Kidney (tissue), 14 donors: Measurements from ENCODE around the gene TYROBP. TPM values are rescaled to one million over a fixed set of nuclear protein-coding genes. Genes with fewer than 3 reads are reported as not detected.

ENCODE experiments used
- DNase-seq, 5 donors: peaks; one replicate each; pipeline ENCODE4 v3.0.0-alpha.2; 2013 to 2020
- FAIRE-seq: peaks from 2 replicates; lab custom pipeline; 2012; peaks lifted over from hg19 to GRCh38; lab: Jason Lieb, UNC
- H3K27ac ChIP-seq, 2 donors: one replicate each; pipeline ENCODE4 v1.7.0; 2013; ENCODE audit warnings: low read depth in 2 of 2, low read length in 2 of 2, inconsistent platforms in 1 of 2
- H3K27me3 ChIP-seq: one replicate; pipeline ENCODE4 v1.7.1; 2013; ENCODE audit warnings: low read length, inconsistent platforms; ENCODE audit not compliant: control insufficient read depth, insufficient read depth
- H3K36me3 ChIP-seq, 3 donors: one replicate each; pipeline versions ENCODE4 v1.7.0 to v1.7.1; 2013; ENCODE audit warnings: low read length in 3 of 3, control low read depth in 1 of 3, inconsistent platforms in 1 of 3; ENCODE audit not compliant: insufficient read depth in 3 of 3, control insufficient read depth in 2 of 3
- H3K4me1 ChIP-seq, 3 donors: one replicate each; pipeline versions ENCODE4 v1.7.0 to v1.7.1; 2013; ENCODE audit warnings: low read length in 3 of 3, inconsistent platforms in 1 of 3, low read depth in 1 of 3; ENCODE audit not compliant: control insufficient read depth in 2 of 3, insufficient read depth in 2 of 3
- H3K4me3 ChIP-seq, 3 donors: one replicate each; pipeline versions ENCODE4 v1.7.0 to v1.8.1; 2013; ENCODE audit warnings: low read length in 3 of 3, control low read depth in 1 of 3, inconsistent platforms in 1 of 3
- H3K9ac ChIP-seq, 3 donors: one replicate each; pipeline versions ENCODE4 v1.7.0 to v1.7.1; 2013; ENCODE audit warnings: low read length in 3 of 3, control low read depth in 1 of 3, inconsistent platforms in 1 of 3
- H3K9me3 ChIP-seq, 3 donors: one replicate each; pipeline versions ENCODE4 v1.7.0 to v1.7.1; 2013; ENCODE audit warnings: low read length in 3 of 3, control low read depth in 1 of 3, inconsistent platforms in 1 of 3; ENCODE audit not compliant: control insufficient read depth in 2 of 3, insufficient read depth in 1 of 3
- intact Hi-C: fragments of 100-400 bp; cut with DNase I; formaldehyde crosslinking; loops from one replicate; pipeline ENCODE4 v1.11.1; 2022
- polyA plus RNA-seq: library from polyadenylated mRNA; stranded (reverse); fragments of 350-450 nt; fragmentation: Illumina TruSeq; extraction: RNeasy Lipid Tissue Mini Kit (QIAGEN cat#74804); gene quantifications from one replicate; pipeline ENCODE4 v1.2.3, GENCODE V29; 2014; ENCODE audit warnings: low read depth, low replicate concordance; ENCODE audit not compliant: insufficient read depth
- total RNA-seq: library from RNA; stranded (reverse); fragmentation: NEBNext Ultra II Directional; extraction: Animal tissue kit (Norgen Biotek cat#: 25700); gene quantifications from one replicate; pipeline ENCODE4 v1.2.1, GENCODE V29; 2021
- TF ChIP-seq, protein P1 (sequence below): IDR thresholded peaks from 3 replicates; pipeline ENCODE4 v1.5.1; 2012; ENCODE audit warnings: mild to moderate bottlenecking, moderate library complexity, borderline replicate concordance; ENCODE audit not compliant: insufficient read depth; ENCODE audit errors: extremely low read depth
- donor health status: control.
- donor health status: control.
- donor health status: control.
- donor health status: control.
- donor health status: control.
- donor health status: DM: yes; HTN: yes; CAD: no.
- donor health status: Normal renal cell carcinoma (clear cell type).

The TYROBP gene
- total and polyA plus RNA-seq, 2 donors from 2014 or later: 64.2 to 77.6 TPM

DNA sequence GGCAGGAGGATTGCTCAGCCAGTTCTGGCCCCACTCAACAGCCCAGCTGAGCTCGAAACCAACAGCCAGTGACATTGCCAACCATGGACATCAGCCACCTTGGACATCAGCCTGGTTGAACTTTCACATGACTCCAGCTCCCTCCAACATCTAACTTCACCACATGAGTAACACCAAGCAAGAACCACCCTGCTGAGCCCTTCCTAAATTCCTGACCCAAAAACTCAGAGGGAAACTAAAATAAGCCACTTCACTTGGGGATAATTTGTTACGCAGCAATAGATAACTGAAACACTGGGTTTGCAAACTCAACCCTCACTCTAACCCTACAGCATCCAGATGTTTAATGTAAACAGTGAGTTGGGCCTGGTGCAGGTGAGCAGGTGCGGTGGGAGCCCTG, 17.4 kb upstream of the TYROBP start:
- TF ChIP-seq, protein P1, sequence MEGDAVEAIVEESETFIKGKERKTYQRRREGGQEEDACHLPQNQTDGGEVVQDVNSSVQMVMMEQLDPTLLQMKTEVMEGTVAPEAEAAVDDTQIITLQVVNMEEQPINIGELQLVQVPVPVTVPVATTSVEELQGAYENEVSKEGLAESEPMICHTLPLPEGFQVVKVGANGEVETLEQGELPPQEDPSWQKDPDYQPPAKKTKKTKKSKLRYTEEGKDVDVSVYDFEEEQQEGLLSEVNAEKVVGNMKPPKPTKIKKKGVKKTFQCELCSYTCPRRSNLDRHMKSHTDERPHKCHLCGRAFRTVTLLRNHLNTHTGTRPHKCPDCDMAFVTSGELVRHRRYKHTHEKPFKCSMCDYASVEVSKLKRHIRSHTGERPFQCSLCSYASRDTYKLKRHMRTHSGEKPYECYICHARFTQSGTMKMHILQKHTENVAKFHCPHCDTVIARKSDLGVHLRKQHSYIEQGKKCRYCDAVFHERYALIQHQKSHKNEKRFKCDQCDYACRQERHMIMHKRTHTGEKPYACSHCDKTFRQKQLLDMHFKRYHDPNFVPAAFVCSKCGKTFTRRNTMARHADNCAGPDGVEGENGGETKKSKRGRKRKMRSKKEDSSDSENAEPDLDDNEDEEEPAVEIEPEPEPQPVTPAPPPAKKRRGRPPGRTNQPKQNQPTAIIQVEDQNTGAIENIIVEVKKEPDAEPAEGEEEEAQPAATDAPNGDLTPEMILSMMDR: no peak
- Histone ChIP-seq H3K4me3 (no peak overlapping the region), H3K9ac (no peak overlapping the region), H3K36me3 (no peaks in the 10 kb centered on the region), H3K27me3 (no peaks in the 10 kb centered on the region), H3K27ac (no peak overlapping the region), H3K4me1 (no peaks in the 10 kb centered on the region), H3K9me3 (peaks cover 0 to 5% (median 0%) of the 10 kb centered on the region in 3 donors)
- no peak for FAIRE-seq
- intact Hi-C loops: no loop called here
- no peak for DNase-seq

DNA sequence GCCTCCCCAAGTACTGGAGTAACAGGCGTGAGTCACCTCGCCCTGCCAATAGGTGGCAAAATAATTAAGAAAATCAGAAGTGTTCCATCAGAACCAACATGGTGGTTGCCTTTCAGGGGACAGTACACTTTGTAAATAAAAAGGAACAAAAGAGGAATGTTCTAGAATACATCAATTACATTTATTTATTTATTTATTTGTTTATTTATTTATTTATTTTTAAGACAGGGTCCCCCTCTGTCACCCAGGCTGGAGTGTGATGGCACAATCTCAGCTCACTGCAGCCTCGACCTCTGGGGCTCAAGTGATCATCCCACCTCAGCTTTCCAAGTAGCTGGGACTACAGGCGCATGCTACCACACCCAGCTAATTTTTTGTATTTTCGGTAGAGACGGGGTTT, 12.9 kb upstream of the TYROBP start:
- intact Hi-C loops: no loop called here

DNA sequence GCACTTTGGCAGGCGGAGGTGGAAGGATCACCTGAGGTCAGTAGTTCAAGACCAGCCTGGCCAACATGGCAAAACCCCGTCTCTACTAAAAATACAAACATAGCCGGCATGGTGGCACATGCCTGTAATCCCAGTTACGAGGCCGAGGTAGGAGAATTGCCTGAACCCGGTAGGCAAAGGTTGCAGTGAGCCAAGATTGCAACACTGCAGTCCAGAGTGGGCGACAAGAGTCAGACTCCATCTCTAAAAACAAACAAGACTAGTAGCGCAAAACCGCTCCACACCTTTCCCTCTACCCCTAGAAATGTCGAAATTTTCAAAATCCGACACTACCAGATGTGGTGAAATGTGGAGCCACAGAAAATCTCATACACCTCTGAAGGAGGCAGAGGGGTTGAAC, 11.2 kb upstream of the TYROBP start:
- Histone ChIP-seq H3K9me3 (no peaks in the 10 kb centered on the region), H3K27ac (no peak overlapping the region), H3K9ac (no peak overlapping the region), H3K4me1 (no peaks in the 10 kb centered on the region), H3K4me3 (no peak overlapping the region), H3K27me3 (no peaks in the 10 kb centered on the region), H3K36me3 (no peaks in the 10 kb centered on the region)
- DNase-seq (peak in 1 of 5 donors; percentile 8), FAIRE-seq (no peak)
- intact Hi-C loops: no loop called here
- TF ChIP-seq, protein P1: no peak

More for the DNA sequence above, 12.9 kb upstream of the TYROBP start:
- H3K4me3 ChIP-seq: no peak overlapping the region
- TF ChIP-seq, protein P1: no peak
- no peak overlapping the region for H3K9ac ChIP-seq
- no peak overlapping the region for H3K27ac ChIP-seq
- no peaks in the 10 kb centered on the region for H3K27me3 ChIP-seq
- FAIRE-seq (no peak), DNase-seq (peak in 1 of 5 donors; percentile 8)
- H3K4me1 ChIP-seq: no peaks in the 10 kb centered on the region
- H3K9me3 ChIP-seq: peaks cover 0 to 5% (median 0%) of the 10 kb centered on the region in 3 donors
- no peaks in the 10 kb centered on the region for H3K36me3 ChIP-seq

DNA sequence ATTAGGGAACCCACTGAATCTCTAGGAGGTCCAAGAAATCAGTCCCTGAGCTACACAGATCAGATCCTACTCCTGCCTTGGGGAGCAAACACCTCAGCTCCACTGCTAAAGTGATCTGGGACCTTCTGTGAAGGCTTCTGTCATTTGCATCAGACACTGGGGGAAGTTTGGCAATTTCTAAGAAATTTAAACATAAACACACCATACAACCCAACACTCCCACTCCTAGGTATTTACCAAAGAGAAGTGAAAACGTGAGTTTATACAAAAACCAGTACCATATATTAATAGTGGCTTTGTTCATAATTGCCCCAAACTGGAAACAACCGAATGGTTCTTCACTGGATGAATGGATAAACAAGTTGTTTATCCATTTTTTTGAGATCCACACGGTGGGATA, 7.3 kb upstream of the TYROBP start:
- H3K9ac ChIP-seq: no peak overlapping the region
- no peak for FAIRE-seq
- intact Hi-C loops: no loop called here

More for the DNA sequence above, 7.3 kb upstream of the TYROBP start:
- Histone ChIP-seq H3K36me3 (no peaks in the 10 kb centered on the region), H3K9me3 (no peaks in the 10 kb centered on the region), H3K27me3 (no peaks in the 10 kb centered on the region), H3K4me3 (no peak overlapping the region), H3K4me1 (no peaks in the 10 kb centered on the region), H3K27ac (no peak overlapping the region)
- DNase-seq: no peak
- TF ChIP-seq, protein P1: no peak
